CD14-positive monocyte (primary cell): ENCODE data around the gene SUCO. TPM values are rescaled to one million over a fixed set of nuclear protein-coding genes. Genes with fewer than 3 reads are reported as not detected.

ENCODE experiments used
- DNase-seq, 3 donors: peaks; one replicate each; pipeline ENCODE4 v3.0.0-alpha.2; 2011 to 2022
- H2AFZ ChIP-seq: 2 replicates; pipeline ENCODE4 v1.6.0; 2012; ENCODE audit warnings: mild to moderate bottlenecking, low read depth, low read length, inconsistent platforms; ENCODE audit not compliant: insufficient read depth, poor library complexity, severe bottlenecking
- H3K27ac ChIP-seq, 2 donors: 1 replicate in 1 of 2; 2 replicates in 1 of 2; pipeline ENCODE4 v1.5.1; 2012 to 2013; ENCODE audit warnings: low read length in 2 of 2, control low read depth in 1 of 2, inconsistent platforms in 1 of 2, low read depth in 1 of 2, mild to moderate bottlenecking in 1 of 2
- H3K27me3 ChIP-seq, 2 donors: one replicate each; pipeline versions ENCODE4 v1.6.0 to v1.6.1; 2011 to 2013; ENCODE audit warnings: low read length in 2 of 2; ENCODE audit not compliant: control insufficient read depth in 2 of 2, insufficient read depth in 2 of 2
- H3K36me3 ChIP-seq, 2 donors: replicated peaks in 1 of 2; 1 replicate in 1 of 2; 2 replicates in 1 of 2; pipeline versions ENCODE4 v1.5.1 to v1.6.1; 2012 to 2013; ENCODE audit warnings: low read length in 2 of 2, control low read depth in 1 of 2, inconsistent platforms in 1 of 2, mild to moderate bottlenecking in 1 of 2; ENCODE audit not compliant: insufficient read depth in 2 of 2, control insufficient read depth in 1 of 2
- H3K4me1 ChIP-seq, 2 donors: 1 replicate in 1 of 2; 2 replicates in 1 of 2; pipeline versions ENCODE4 v1.5.1 to v1.6.1; 2012 to 2013; ENCODE audit warnings: low read length in 2 of 2, control low read depth in 1 of 2, inconsistent platforms in 1 of 2, mild to moderate bottlenecking in 1 of 2, moderate library complexity in 1 of 2; ENCODE audit not compliant: insufficient read depth in 2 of 2, control insufficient read depth in 1 of 2
- H3K4me2 ChIP-seq: replicated peaks from 2 replicates; pipeline ENCODE3; 2012; ENCODE audit warnings: low read length, moderate library complexity, mild to moderate bottlenecking; ENCODE audit not compliant: poor library complexity, severe bottlenecking; ENCODE audit errors: extremely low read depth
- H3K4me3 ChIP-seq, 3 experiments: fragments of 200-600 bp in 1 of 3; sonication (generic) in 1 of 3; replicated peaks in 1 of 3; 1 replicate in 2 of 3; 2 replicates in 1 of 3; pipeline ENCODE4 v1.5.1; 2011 to 2013; ENCODE audit warnings: low read length in 3 of 3, mild to moderate bottlenecking in 3 of 3, control low read depth in 2 of 3, low read depth in 2 of 3, inconsistent platforms in 1 of 3, moderate library complexity in 1 of 3
- H3K79me2 ChIP-seq: 2 replicates; pipeline ENCODE4 v1.6.0; 2012; ENCODE audit warnings: mild to moderate bottlenecking, control low read depth, inconsistent platforms, low read length, moderate library complexity; ENCODE audit not compliant: insufficient read depth
- H3K9ac ChIP-seq: 2 replicates; pipeline ENCODE4 v1.6.0; 2017; ENCODE audit warnings: low read length, mild to moderate bottlenecking; ENCODE audit not compliant: insufficient read depth, poor library complexity, severe bottlenecking
- H3K9me3 ChIP-seq, 2 donors: replicated peaks in 1 of 2; 1 replicate in 1 of 2; 2 replicates in 1 of 2; pipeline versions ENCODE4 v1.5.1 to v1.6.1; 2012 to 2013; ENCODE audit warnings: low read length in 2 of 2, control low read depth in 1 of 2; ENCODE audit not compliant: control insufficient read depth in 1 of 2, insufficient read depth in 1 of 2
- H4K20me1 ChIP-seq: 2 replicates; pipeline ENCODE4 v1.6.0; 2012; ENCODE audit warnings: mild to moderate bottlenecking, low read length, control low read depth, moderate library complexity; ENCODE audit not compliant: insufficient read depth
- H3K27ac Mint-ChIP-seq, 7 donors: one replicate each; pipeline ENCODE4 v1.8.0; 2020; ENCODE audit warnings: mild to moderate bottlenecking in 7 of 7, mixed read lengths in 7 of 7, moderate library complexity in 6 of 7, inconsistent platforms in 2 of 7
- H3K27me3 Mint-ChIP-seq, 3 donors: one replicate each; pipeline ENCODE4 v1.8.0; 2021 to 2022; ENCODE audit warnings: low read depth in 3 of 3, mild to moderate bottlenecking in 3 of 3, mixed read lengths in 3 of 3, moderate library complexity in 3 of 3, inconsistent platforms in 1 of 3
- H3K36me3 Mint-ChIP-seq, 2 donors: one replicate each; pipeline ENCODE4 v1.8.0; 2020; ENCODE audit warnings: mixed read lengths in 2 of 2, inconsistent platforms in 1 of 2, mild to moderate bottlenecking in 1 of 2
- H3K4me1 Mint-ChIP-seq: one replicate; pipeline ENCODE4 v1.8.0; 2020; ENCODE audit warnings: mild to moderate bottlenecking, mixed read lengths
- H3K4me3 Mint-ChIP-seq, 2 donors: one replicate each; pipeline ENCODE4 v1.8.0; 2020; ENCODE audit warnings: mild to moderate bottlenecking in 2 of 2, mixed read lengths in 2 of 2, moderate library complexity in 1 of 2
- H3K9me3 Mint-ChIP-seq, 7 donors: one replicate each; pipeline ENCODE4 v1.8.0; 2020 to 2022; ENCODE audit warnings: mixed read lengths in 7 of 7, mild to moderate bottlenecking in 6 of 7, moderate library complexity in 6 of 7, inconsistent platforms in 2 of 7
- CTCF ChIP-seq: fragments of 200-600 bp; IDR thresholded peaks from one replicate; pipeline ENCODE4 v1.8.0; 2022; ENCODE audit warnings: antibody characterized with exemption, mild to moderate bottlenecking
- WGBS: methylation state at CpG from one replicate; pipeline ENCODE4 v1.1.5; 2013; ENCODE audit warnings: missing lambda C conversion rate; ENCODE audit not compliant: insufficient coverage; 5-methylcytosine and 5-hydroxymethylcytosine counted together
- intact Hi-C, 2 donors: fragments of 100-400 bp; cut with micrococcal nuclease; formaldehyde crosslinking; loops; one replicate each; pipeline versions ENCODE4 v1.15.0 to v1.15.1; 2023
- polyA plus RNA-seq, 3 donors: library from polyadenylated mRNA; depleted of rRNA in 1 of 3; unstranded in 2 of 3; stranded (reverse) in 1 of 3; fragments of 300-500 nt in 2 of 3; fragments of >200 nt in 1 of 3; fragmentation: Illumina TruSeq in 2 of 3; gene quantifications; 1 replicate in 2 of 3; 2 replicates in 1 of 3; pipeline ENCODE4 v1.2.3, GENCODE V29; 2012 to 2021

Gene SUCO
- polyA plus RNA-seq, 3 donors = 6.8 to 8.5 (median 6.8) TPM

- peak overlapping the region; percentile 90 for H3K4me2 ChIP-seq
- intact Hi-C loops = loop anchor here in 1 of 2 donors (5.0 to 10.0 kb wide), 2 partner anchors 84 to 193 kb away; no protein-coding TSS in a partner anchor
- peaks cover 25% of the 10 kb centered on the region for H4K20me1 ChIP-seq
- H3K4me1 ChIP-seq = peaks cover 31 to 40% of the 10 kb centered on the region in 2 donors
- no peaks in the 10 kb centered on the region for H3K9me3 ChIP-seq
- no CpG with 5 or more reads among the region's 11 CpGs for WGBS
- no peak for TF ChIP-seq CTCF
- Mint-ChIP-seq H3K27ac (peak overlapping the region; percentile 100), H3K4me3 (peak overlapping the region; percentile 97 to 100), H3K36me3 (no peaks in the 10 kb centered on the region), H3K4me1 (peaks cover 36% of the 10 kb centered on the region), H3K27me3 (no peaks in the 10 kb centered on the region), H3K9me3 (no peaks in the 10 kb centered on the region)
- no peak for DNase-seq
- peak overlapping the region; percentile 83 to 99 (median 97) for H3K4me3 ChIP-seq
- H3K27me3 ChIP-seq = no peaks in the 10 kb centered on the region
- H2AFZ ChIP-seq = peak overlapping the region; percentile 96
- H3K79me2 ChIP-seq = peaks cover 35% of the 10 kb centered on the region
- no peaks in the 10 kb centered on the region for H3K36me3 ChIP-seq
- H3K9ac ChIP-seq = peak overlapping the region; percentile 97
- peak overlapping the region; percentile 96 to 100 for H3K27ac ChIP-seq
Measured at GRCh38 chr1:172531412-172532182, 1.4 kb upstream of the SUCO start.

GRCh38 chr1:172532183-172532699 lies 709 bp upstream of the SUCO start:
- Mint-ChIP-seq H3K4me1 (peaks cover 40% of the 10 kb centered on the region), H3K36me3 (no peaks in the 10 kb centered on the region), H3K27ac (peak overlapping the region; percentile 100), H3K4me3 (peak overlapping the region; percentile 97 to 100), H3K9me3 (no peaks in the 10 kb centered on the region), H3K27me3 (no peaks in the 10 kb centered on the region)
- TF ChIP-seq CTCF = no peak
- Histone ChIP-seq H3K27me3 (no peaks in the 10 kb centered on the region), H3K4me2 (peak overlapping the region; percentile 90), H3K9ac (peak overlapping the region; percentile 97), H3K79me2 (peaks cover 41% of the 10 kb centered on the region), H3K27ac (peak overlapping the region; percentile 96 to 100), H4K20me1 (peaks cover 31% of the 10 kb centered on the region), H2AFZ (peak overlapping the region; percentile 96), H3K9me3 (no peaks in the 10 kb centered on the region), H3K36me3 (no peaks in the 10 kb centered on the region), H3K4me1 (peaks cover 33 to 43% of the 10 kb centered on the region in 2 donors), H3K4me3 (peak overlapping the region; percentile 83 to 99 (median 97))
- intact Hi-C loops = loop anchor here in 1 of 2 donors (5.0 to 10.0 kb wide), 2 partner anchors 85 to 193 kb away; no protein-coding TSS in a partner anchor
- peak; percentile 95 to 98 (median 96) for DNase-seq
- WGBS = 0% methylated on average over 7 of the region's 18 CpGs
